ENCODE results near the gene TRAPPC2L. TPM values are rescaled to one million over a fixed set of nuclear protein-coding genes. Genes with fewer than 3 reads are reported as not detected.

Gene TRAPPC2L
- total and polyA plus RNA-seq, 10 of the 15 experiments (the other 5 are each of a cell fraction or from before 2014, with no cell fraction given) = 56.3 to 363 (median 118) TPM

DNA sequence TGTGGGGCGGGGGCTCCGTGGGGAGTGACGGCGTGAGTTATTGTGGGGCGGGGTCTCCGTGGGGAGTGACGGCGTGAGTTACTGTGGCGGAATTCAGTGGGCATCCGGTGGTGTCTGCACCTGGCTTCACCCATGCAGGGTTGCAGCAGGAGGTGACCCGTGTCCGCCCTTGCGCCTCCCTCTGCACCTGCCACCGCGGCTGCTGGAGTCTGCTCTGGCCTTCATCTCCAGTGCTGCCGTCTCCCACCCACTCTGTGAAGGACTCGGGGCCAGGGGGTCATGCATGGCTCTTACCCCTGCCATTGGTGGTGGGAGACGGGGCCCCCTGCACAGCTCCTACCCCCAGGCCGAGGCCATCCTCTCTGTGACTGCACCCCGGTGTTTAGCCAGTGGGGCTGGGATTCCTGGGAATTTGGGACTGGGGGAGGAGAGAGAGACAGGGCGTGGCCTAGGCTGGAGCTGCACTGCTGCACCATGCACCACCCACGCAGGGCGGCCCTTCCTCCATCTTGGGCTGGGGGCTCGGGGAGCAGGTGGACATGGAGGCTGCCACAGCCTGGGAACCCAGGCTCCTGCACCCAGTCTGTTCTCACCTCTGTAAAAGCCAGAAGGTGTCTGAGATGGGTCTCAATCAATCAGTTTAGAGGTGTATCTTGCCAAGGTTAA lies 10.8 kb downstream of the TRAPPC2L start:
- Histone ChIP-seq H2AFZ (ENCODE audit: control insufficient read depth, low read depth, low read length) (no peak overlapping the region), H3K27ac (ENCODE audit: control insufficient read depth, insufficient read depth) (no peak overlapping the region), H3K9me3 (replicated peaks; ENCODE audit: control insufficient read depth, insufficient read depth, low read length) (no peaks in the 10 kb centered on the region), H3K4me3 (no peak overlapping the region), H4K20me1 (ENCODE audit: control insufficient read depth, insufficient read depth) (no peaks in the 10 kb centered on the region), H3K79me2 (ENCODE audit: control insufficient read depth, insufficient read depth, low read length) (no peaks in the 10 kb centered on the region), H3K4me1 (ENCODE audit: control insufficient read depth, insufficient read depth, low read length) (no peaks in the 10 kb centered on the region; the same call in 1 of the 2 replicates), H3K36me3 (ENCODE audit: control insufficient read depth in 2 of 2, insufficient read depth in 2 of 2, low read length in 1 of 2) (no peaks in the 10 kb centered on the region), H3K27me3 (replicated peaks in 1 of 2; ENCODE audit: control insufficient read depth in 2 of 2, insufficient read depth in 2 of 2, low read length in 1 of 2) (peaks cover 4 to 6% of the 10 kb centered on the region in 2 experiments), H3K9ac (ENCODE audit: control insufficient read depth, insufficient read depth, low read length) (no peak overlapping the region), H3K4me2 (ENCODE audit: control insufficient read depth, insufficient read depth) (no peak overlapping the region)
- no peak for FAIRE-seq
- no peak for ATAC-seq
- in situ Hi-C loops (cut with MboI) (no loop called here), intact Hi-C loops (cut with micrococcal nuclease; ENCODE audit: unreplicated experiment) (no loop called here)
- BruUV-seq (replicated peaks) = no TSS peak
- no peak for DNase-seq (ENCODE audit: low read depth, low spot score)
- POLR2A ChIA-PET = no interaction called here
- WGBS (ENCODE audit: insufficient coverage, insufficient replicate concordance, low lambda C conversion rate, missing lambda C conversion rate) = 36% methylated on average over 24 of the region's 24 CpGs
- RAD21 ChIA-PET (ENCODE audit: unreplicated experiment) = no interaction called here
- SMC1A ChIA-PET (ENCODE audit: uncharacterized antibody, unreplicated experiment) = no interaction called here
- TF ChIP-seq ESRRA (IDR thresholded peaks at IDR 0.05; ENCODE audit: low read length) (no peak), SMC3 (IDR thresholded peaks at IDR 0.05; ENCODE audit: borderline replicate concordance, low read length) (no peak), ZZZ3 (IDR thresholded peaks at IDR 0.05; ENCODE audit: control insufficient read depth, insufficient read length, low read depth) (no peak), BCL3 (IDR thresholded peaks at IDR 0.05; ENCODE audit: borderline replicate concordance, insufficient read depth, low read depth, low read length, poor library complexity, severe bottlenecking) (no peak), NR2C2 (IDR thresholded peaks at IDR 0.05; ENCODE audit: borderline replicate concordance, control insufficient read depth, insufficient read length, low read depth) (no peak), EED (IDR thresholded peaks at IDR 0.05; ENCODE audit: low read depth) (no peak), NR2C1 (IDR thresholded peaks at IDR 0.05) (no peak), SUPT20H (IDR thresholded peaks at IDR 0.05; ENCODE audit: borderline replicate concordance, control insufficient read depth, low read depth, low read length) (no peak), CBFB (IDR thresholded peaks at IDR 0.05; ENCODE audit: low read depth) (no peak), SRF (IDR thresholded peaks at IDR 0.05; ENCODE audit: low read depth in 2 of 2, low read length in 2 of 2) (no peak), RB1 (IDR thresholded peaks at IDR 0.05; ENCODE audit: borderline replicate concordance) (no peak), NFYB (IDR thresholded peaks at IDR 0.05; ENCODE audit: insufficient read depth, low read depth, low read length) (no peak), RFX5 (IDR thresholded peaks at IDR 0.05; ENCODE audit: low read depth, low read length) (no peak)
- CTCF ChIA-PET = interaction anchor here (0.7 kb wide), 1 partner anchor 364 kb away, joined by 3 read pairs; no protein-coding TSS in a partner anchor

All from GM12878 (cell line).